Measurements from ENCODE around the gene PMAIP1.

PMAIP1 gene

GRCh38 chr18:59871711-59872362 lies 28.0 kb upstream of the PMAIP1 start:
- DNase-seq (ENCODE audit: low read depth in 1 of 2, low spot score in 1 of 2): no peak
- Histone ChIP-seq H3K4me3 (replicated peaks; ENCODE audit: insufficient read depth, low read length) (no peak overlapping the region), H3K27me3 (ENCODE audit: insufficient read depth, poor library complexity, severe bottlenecking) (no peaks in the 10 kb centered on the region), H3K27ac (replicated peaks) (no peak overlapping the region)
- TF ChIP-seq GABPA (IDR thresholded peaks at IDR 0.05; ENCODE audit: low read depth) (no peak), SPI1 (IDR thresholded peaks at IDR 0.05; ENCODE audit: borderline replicate concordance, low read depth) (no peak), CTCF (IDR thresholded peaks at IDR 0.05; ENCODE audit: insufficient read depth, low read length) (no peak), REST (IDR thresholded peaks at IDR 0.05; ENCODE audit: insufficient replicate concordance, low read depth) (no peak), POLR2AphosphoS5 (IDR thresholded peaks at IDR 0.05; ENCODE audit: low read depth) (no peak)

- Histone ChIP-seq H3K4me3 (replicated peaks; ENCODE audit: insufficient read depth, low read length) (no peak overlapping the region), H3K27ac (replicated peaks) (no peak overlapping the region), H3K27me3 (ENCODE audit: insufficient read depth, poor library complexity, severe bottlenecking) (no peaks in the 10 kb centered on the region)
- DNase-seq (ENCODE audit: low read depth in 1 of 2, low spot score in 1 of 2): no peak
- TF ChIP-seq REST (IDR thresholded peaks at IDR 0.05; ENCODE audit: insufficient replicate concordance, low read depth) (no peak), CTCF (IDR thresholded peaks at IDR 0.05; ENCODE audit: insufficient read depth, low read length) (no peak), POLR2AphosphoS5 (IDR thresholded peaks at IDR 0.05; ENCODE audit: low read depth) (no peak), GABPA (IDR thresholded peaks at IDR 0.05; ENCODE audit: low read depth) (no peak), SPI1 (IDR thresholded peaks at IDR 0.05; ENCODE audit: borderline replicate concordance, low read depth) (no peak)
Measured at GRCh38 chr18:59873641-59874040, 26.2 kb upstream of the PMAIP1 start.

- no peak overlapping the region for H3K27ac ChIP-seq (replicated peaks)
- TF ChIP-seq REST (IDR thresholded peaks at IDR 0.05; ENCODE audit: insufficient replicate concordance, low read depth) (no peak), CTCF (IDR thresholded peaks at IDR 0.05; ENCODE audit: insufficient read depth, low read length) (no peak)
- DNase-seq (ENCODE audit: low read depth in 1 of 2, low spot score in 1 of 2): no peak
- H3K27me3 ChIP-seq (ENCODE audit: insufficient read depth, poor library complexity, severe bottlenecking): no peaks in the 10 kb centered on the region
- no peak overlapping the region for H3K4me3 ChIP-seq (replicated peaks; ENCODE audit: insufficient read depth, low read length)
Measured at GRCh38 chr18:59874166-59874565, 25.6 kb upstream of the PMAIP1 start.
